Measurements from ENCODE around the gene C9orf72.

The C9orf72 gene

DNA sequence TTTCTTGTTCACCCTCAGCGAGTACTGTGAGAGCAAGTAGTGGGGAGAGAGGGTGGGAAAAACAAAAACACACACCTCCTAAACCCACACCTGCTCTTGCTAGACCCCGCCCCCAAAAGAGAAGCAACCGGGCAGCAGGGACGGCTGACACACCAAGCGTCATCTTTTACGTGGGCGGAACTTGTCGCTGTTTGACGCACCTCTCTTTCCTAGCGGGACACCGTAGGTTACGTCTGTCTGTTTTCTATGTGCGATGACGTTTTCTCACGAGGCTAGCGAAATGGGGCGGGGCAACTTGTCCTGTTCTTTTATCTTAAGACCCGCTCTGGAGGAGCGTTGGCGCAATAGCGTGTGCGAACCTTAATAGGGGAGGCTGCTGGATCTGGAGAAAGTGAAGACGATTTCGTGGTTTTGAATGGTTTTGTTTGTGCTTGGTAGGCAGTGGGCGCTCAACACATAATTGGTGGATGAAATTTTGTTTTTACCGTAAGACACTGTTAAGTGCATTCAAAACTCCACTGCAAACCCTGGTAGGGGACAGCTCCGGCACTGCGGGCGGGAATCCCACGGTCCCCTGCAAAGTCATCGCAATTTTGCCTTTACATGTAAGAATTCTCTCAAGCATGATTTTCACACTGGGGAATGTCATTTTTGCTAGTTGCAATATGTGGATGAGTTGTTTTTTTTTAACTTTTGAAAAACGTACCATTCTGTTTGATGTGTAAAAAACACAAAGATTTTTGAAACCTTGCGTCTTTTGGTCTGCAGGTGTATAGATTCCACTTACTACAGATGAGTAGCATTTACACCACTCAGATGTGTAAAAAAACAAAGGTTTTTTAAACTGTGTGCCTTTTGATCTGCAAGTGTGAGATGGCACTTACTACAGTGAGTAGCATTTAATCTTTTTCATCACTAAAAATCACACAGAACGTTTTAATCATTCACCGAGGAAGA lies 631 bp upstream of the C9orf72 start:
- peak; percentile 87 for DNase-seq

- DNase-seq = no peak
Observed at GRCh38 chr9:27572566-27572917, 739 bp downstream of the C9orf72 start.

GRCh38 chr9:27572061-27572460 lies 1.2 kb downstream of the C9orf72 start:
- no peak for DNase-seq

GRCh38 chr9:27571011-27571410 lies 2.3 kb downstream of the C9orf72 start:
- no peak for DNase-seq

- no peak for DNase-seq
Observed at GRCh38 chr9:27569406-27569805, 3.9 kb downstream of the C9orf72 start.

- DNase-seq = no peak
Observed at GRCh38 chr9:27566118-27566517, 7.2 kb downstream of the C9orf72 start.

- DNase-seq = no peak
Observed at GRCh38 chr9:27565696-27566095, 7.6 kb downstream of the C9orf72 start.

DNA sequence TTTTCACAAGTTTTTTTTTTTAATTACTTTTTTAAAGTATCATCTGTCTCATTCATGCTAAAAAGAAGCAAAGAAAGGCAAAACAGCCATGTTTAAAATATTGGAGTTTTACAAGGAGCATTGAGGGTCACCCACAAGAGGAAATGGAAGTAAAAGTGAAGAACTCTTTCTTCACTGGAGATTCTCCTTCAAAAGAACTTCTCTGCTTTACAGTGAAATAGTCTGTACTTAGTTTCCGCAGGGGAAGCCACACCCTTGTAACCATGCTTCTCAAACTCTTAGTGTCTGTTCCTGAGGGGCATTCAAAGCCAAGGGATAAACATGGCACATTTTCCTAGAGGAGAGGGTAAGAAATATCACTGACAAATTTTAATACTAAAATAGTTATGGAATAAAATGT lies 8.6 kb downstream of the C9orf72 start:
- DNase-seq = no peak

DNA sequence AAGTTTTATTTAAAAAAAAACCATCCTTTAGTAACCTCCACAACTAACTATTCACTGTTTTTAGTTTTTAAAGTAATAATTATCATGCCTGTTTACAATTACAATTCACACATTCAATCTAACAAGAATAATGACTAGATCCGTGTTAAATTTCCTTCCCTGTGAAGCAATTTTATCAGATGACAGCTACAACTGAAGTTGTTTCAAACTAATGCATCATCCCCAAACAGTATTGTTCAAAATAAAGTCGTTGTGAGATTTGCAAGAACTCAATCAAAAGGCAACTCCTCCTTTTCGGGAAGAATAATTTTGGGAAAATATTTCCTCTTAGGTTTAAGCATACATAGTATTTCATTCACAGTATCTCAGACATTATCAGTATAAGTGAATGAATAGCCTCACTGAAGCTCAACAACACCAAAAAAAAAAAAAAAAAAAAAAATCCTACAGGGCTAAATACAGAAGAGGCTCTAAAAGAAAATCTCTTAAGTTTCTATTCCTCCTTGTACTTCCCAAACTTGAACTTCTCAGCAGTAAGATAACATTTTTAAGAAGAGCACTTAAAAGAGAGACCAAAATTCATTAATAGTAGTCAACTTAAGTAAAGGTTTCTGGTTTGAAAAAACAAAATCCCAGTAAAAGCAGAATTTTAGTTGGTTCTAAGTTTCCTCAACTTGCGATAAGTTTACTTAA lies 9.4 kb downstream of the C9orf72 start:
- no peak for DNase-seq

- no peak for DNase-seq
Observed at GRCh38 chr9:27561685-27562084, 11.6 kb downstream of the C9orf72 start.

DNA sequence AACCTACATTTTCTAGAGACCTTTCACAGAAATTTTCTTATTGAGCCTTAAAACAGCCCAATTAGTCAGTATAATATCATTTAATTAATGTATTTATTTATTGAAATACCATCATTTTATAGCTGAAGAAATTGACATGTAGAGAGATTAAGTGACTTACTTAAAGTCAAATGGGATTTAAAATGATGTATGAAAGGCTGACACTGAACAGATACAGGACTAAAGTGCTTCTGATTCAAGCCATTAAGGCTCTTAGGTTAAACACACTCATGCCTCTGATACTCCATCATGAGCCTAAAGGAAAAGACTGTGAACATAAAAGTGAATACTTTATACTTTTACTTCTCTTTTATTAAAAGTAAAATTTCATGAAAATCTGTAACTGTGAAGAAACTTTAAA lies 12.8 kb downstream of the C9orf72 start:
- DNase-seq = no peak

DNA sequence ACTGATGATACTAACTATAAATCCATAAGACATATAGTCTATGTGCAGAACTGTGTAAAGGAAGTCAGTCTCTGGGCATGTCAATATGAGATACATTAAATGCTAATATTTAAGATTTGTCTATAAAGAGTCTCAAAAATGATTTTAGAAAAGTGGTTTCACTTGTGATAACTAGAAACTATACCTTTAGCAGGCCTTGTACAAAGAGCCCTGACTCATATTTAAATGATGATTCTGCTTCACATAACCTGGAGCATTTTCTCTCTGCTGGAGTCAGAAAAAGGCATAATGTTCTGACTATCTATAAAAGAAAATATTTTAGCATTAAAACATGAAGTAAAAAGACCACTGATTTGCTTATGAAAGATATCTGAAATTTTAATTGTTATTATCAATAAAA lies 15.0 kb downstream of the C9orf72 start:
- no peak for DNase-seq

- DNase-seq = no peak
Observed at GRCh38 chr9:27556470-27556869, 16.8 kb downstream of the C9orf72 start.

DNA sequence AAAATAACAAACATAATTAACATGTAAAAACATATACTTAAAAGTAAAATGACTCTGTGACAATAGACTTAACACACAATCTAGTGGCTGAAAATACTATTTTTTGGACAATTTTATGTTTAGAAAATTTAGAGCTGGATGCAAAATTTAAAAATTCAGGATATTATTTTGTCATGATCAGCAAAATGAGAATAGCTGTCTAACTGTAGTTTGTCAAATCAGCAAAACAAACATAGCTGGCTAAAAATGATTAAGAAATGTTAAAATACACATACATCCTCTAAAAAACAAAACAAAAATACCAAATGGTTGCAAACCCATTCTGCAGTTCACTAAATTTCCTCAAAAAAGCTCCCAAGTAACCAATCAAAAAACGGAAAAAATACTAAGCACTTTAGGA lies 18.6 kb downstream of the C9orf72 start:
- DNase-seq = no peak

DNA sequence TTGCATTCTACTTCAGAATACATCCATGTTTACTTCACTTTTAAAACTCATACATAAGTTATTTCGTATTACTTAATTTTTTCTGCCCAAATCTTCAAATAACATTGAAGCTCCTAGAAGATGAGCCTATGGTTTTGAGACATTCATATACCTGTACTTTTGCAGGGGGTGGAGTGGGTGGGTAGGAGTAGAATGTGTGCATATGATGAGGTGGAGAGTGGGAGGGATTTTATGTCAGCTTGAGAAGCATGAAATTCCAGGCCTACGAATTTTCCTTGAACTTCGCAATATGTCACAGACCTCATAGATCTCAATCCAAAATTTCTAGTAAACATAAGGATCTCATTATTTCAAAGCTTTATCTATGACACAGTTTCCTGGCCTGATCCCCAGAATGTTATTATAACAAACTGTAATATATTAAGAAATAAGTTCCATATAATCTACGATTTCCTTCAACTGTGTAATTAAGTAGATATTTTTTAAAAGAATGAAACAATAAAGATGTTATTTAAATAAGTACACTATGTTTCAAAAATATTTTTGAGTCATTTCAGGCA lies 24.0 kb downstream of the C9orf72 start:
- no peak for DNase-seq

DNA sequence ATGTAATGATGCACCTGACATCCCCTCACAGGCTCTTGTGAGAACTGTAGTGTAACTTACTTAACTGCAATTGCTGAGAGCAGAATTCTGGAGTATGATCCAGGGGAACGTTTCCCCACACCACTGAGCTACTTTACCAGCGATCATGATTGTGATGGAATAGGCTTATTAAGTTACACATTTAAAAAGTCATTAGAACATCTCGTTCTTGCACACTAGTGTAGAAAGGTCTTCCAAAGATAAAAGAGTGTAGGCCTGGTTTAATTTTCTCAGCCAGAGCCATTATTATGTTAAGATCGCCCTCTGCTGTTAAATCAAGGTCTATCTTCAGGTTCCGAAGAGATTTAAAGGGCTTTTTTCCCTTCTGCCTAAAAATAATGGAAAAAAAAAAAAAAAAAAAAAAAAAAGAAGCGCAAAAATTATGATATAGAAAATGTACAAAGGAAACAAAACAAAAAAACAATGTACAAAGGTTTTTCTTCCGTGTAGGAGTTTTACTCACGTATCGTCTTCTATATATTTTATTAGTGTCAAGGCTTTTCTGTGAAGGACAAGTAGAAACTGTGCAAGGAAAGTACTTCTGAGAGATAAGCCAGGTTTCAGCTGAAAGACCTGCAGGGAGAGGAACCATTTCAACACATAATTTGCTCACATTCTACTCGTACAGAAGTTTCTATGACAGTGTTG lies 25.1 kb downstream of the C9orf72 start:
- DNase-seq = no peak

GRCh38 chr9:27545471-27545870 lies 27.8 kb downstream of the C9orf72 start:
- DNase-seq = no peak

DNA sequence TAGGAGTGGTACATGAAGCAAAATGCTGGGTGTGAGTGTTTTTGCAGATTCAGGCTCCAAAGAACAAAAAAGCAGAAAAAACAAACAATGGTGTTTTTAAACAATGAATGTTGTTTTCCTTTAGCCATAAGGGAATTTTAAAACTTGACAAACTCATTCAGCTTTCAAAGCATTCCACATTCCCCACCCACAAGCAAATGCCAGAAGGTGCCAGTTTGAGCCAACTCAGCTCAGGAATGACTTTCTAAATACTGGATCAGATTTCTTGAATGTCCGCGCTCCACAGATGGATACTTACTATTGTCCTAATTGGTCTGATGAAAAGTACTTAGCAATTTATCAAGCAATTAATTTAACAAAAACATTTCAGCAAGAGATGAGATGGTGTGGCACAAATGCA lies 30.8 kb downstream of the C9orf72 start:
- DNase-seq = no peak

GRCh38 chr9:27541740-27542139 lies 31.5 kb downstream of the C9orf72 start:
- no peak for DNase-seq

DNA sequence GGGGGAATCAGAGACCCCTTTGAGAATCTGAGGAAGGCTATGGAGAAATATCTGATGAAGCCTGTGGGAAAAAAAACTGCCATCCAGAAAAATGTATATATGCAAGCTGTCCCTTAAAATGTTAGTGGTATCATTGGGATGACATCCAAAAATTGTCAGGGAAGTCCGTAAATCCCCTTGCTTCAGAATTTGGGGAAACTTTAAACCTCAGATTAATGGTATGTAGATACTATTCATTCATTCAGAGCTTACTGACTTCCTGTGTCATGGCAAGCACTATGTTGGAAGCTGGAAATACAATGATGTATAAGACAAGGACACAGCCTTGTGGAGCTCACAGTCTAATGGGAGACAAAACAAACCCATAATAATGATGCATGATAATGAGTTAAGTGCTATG lies 32.8 kb downstream of the C9orf72 start:
- DNase-seq = no peak

GRCh38 chr9:27539479-27540441 lies 33.5 kb downstream of the C9orf72 start:
- DNase-seq = no peak

GRCh38 chr9:27538647-27539046 lies 34.6 kb downstream of the C9orf72 start:
- DNase-seq = no peak
